Stimulated activated naive CD8-positive, alpha-beta T cell treated with anti-CD3 and anti-CD28 coated beads, Interleukin-15, Interleukin-2, amounts not matched to agents 100 ng/mL and 50 ng/mL, for 24 hours (primary cell): ENCODE results near the gene WDR82.
A peak's percentile ranks its signal among the peaks of the same experiment; 100 is the strongest.

Experiments
- H3K27ac Mint-ChIP-seq: one replicate; pipeline ENCODE4 v1.8.0; 2021; ENCODE audit warnings: mild to moderate bottlenecking, mixed read lengths
- H3K27me3 Mint-ChIP-seq: one replicate; pipeline ENCODE4 v1.8.0; 2021; ENCODE audit warnings: mixed read lengths
- H3K36me3 Mint-ChIP-seq: one replicate; pipeline ENCODE4 v1.8.0; 2021; ENCODE audit warnings: low read depth, mixed read lengths
- H3K4me1 Mint-ChIP-seq: one replicate; pipeline ENCODE4 v1.8.0; 2021; ENCODE audit warnings: low read depth, mixed read lengths
- H3K4me3 Mint-ChIP-seq: one replicate; pipeline ENCODE4 v1.8.0; 2021; ENCODE audit warnings: mild to moderate bottlenecking, mixed read lengths
- H3K9me3 Mint-ChIP-seq: one replicate; pipeline ENCODE4 v1.8.0; 2021; ENCODE audit warnings: mixed read lengths

The WDR82 gene

GRCh38 chr3:52211268-52211891 lies 67.1 kb downstream of the WDR82 start:
- H3K27ac Mint-ChIP-seq: no peak overlapping the region
- H3K36me3 Mint-ChIP-seq: peaks cover 81% of the 10 kb centered on the region
- no peaks in the 10 kb centered on the region for H3K9me3 Mint-ChIP-seq
- H3K4me1 Mint-ChIP-seq: peaks cover under 1% of the 10 kb centered on the region
- no peaks in the 10 kb centered on the region for H3K27me3 Mint-ChIP-seq
- H3K4me3 Mint-ChIP-seq: no peak overlapping the region

GRCh38 chr3:52210550-52211046 lies 67.9 kb downstream of the WDR82 start:
- peaks cover 85% of the 10 kb centered on the region for H3K36me3 Mint-ChIP-seq
- no peak overlapping the region for H3K27ac Mint-ChIP-seq
- no peaks in the 10 kb centered on the region for H3K27me3 Mint-ChIP-seq
- H3K4me3 Mint-ChIP-seq: no peak overlapping the region
- no peaks in the 10 kb centered on the region for H3K4me1 Mint-ChIP-seq
- no peaks in the 10 kb centered on the region for H3K9me3 Mint-ChIP-seq

- H3K4me3 Mint-ChIP-seq: no peak overlapping the region
- peaks cover 2% of the 10 kb centered on the region for H3K4me1 Mint-ChIP-seq
- H3K36me3 Mint-ChIP-seq: peaks cover 85% of the 10 kb centered on the region
- no peaks in the 10 kb centered on the region for H3K9me3 Mint-ChIP-seq
- no peaks in the 10 kb centered on the region for H3K27me3 Mint-ChIP-seq
- no peak overlapping the region for H3K27ac Mint-ChIP-seq
These were observed 68.4 kb downstream of the WDR82 start for GRCh38 chr3:52210037-52210436.

- H3K36me3 Mint-ChIP-seq: peaks cover 87% of the 10 kb centered on the region
- H3K4me3 Mint-ChIP-seq: no peak overlapping the region
- H3K27me3 Mint-ChIP-seq: no peaks in the 10 kb centered on the region
- peaks cover 10% of the 10 kb centered on the region for H3K4me1 Mint-ChIP-seq
- no peaks in the 10 kb centered on the region for H3K9me3 Mint-ChIP-seq
- H3K27ac Mint-ChIP-seq: no peak overlapping the region
These were observed 69.9 kb downstream of the WDR82 start for GRCh38 chr3:52208556-52208955.

GRCh38 chr3:52205727-52206372 lies 72.6 kb downstream of the WDR82 start:
- H3K27ac Mint-ChIP-seq: peak overlapping the region; percentile 24

More at GRCh38 chr3:52205727-52206372, 72.6 kb downstream of the WDR82 start:
- Mint-ChIP-seq H3K9me3 (no peaks in the 10 kb centered on the region), H3K27me3 (no peaks in the 10 kb centered on the region), H3K36me3 (peaks cover 81% of the 10 kb centered on the region), H3K4me3 (no peak overlapping the region), H3K4me1 (peaks cover 30% of the 10 kb centered on the region)
